Stomach (tissue), 9 donors: Measurements from ENCODE around the gene EHD3. TPM values are rescaled to one million over a fixed set of nuclear protein-coding genes. Genes with fewer than 3 reads are reported as not detected.

Experiments used
- DNase-seq, 2 donors: peaks; one replicate each; pipeline versions ENCODE4 v3.0.0 to v3.0.0-alpha.2; 2013 to 2019
- H3K27ac ChIP-seq, 5 donors: fragments of 200-600 bp in 4 of 5; sonication (generic) in 4 of 5; one replicate each; pipeline ENCODE4 v1.5.1; 2013 to 2019; ENCODE audit warnings: mild to moderate bottlenecking in 1 of 5, moderate library complexity in 1 of 5
- H3K27me3 ChIP-seq, 3 donors: fragments of 200-600 bp; sonication (generic); one replicate each; pipeline ENCODE4 v1.5.1; 2017 to 2019; ENCODE audit warnings: mixed run types in 1 of 3
- H3K36me3 ChIP-seq, 4 donors: fragments of 200-600 bp; sonication (generic); 1 replicate in 3 of 4; 2 replicates in 1 of 4; pipeline ENCODE4 v1.5.1; 2016 to 2019
- H3K4me1 ChIP-seq, 4 donors: fragments of 200-600 bp; sonication (generic); one replicate each; pipeline ENCODE4 v1.5.1; 2016 to 2019
- H3K4me3 ChIP-seq, 4 donors: fragments of 200-600 bp; sonication (generic) in 3 of 4; one replicate each; pipeline ENCODE4 v1.5.1; 2016 to 2019; ENCODE audit warnings: mild to moderate bottlenecking in 1 of 4
- H3K9me3 ChIP-seq, 4 donors: fragments of 200-600 bp; sonication (generic); one replicate each; pipeline ENCODE4 v1.5.1; 2016 to 2019
- EP300 ChIP-seq: sonication (generic); formaldehyde crosslinking; IDR thresholded peaks from one replicate; pipeline ENCODE4 v1.6.1; 2017; ENCODE audit warnings: antibody characterized with exemption
- POLR2A ChIP-seq, 4 donors: fragments of 450-650 bp; IDR thresholded peaks; one replicate each; pipeline ENCODE4 v1.6.1; 2016; ENCODE audit warnings: antibody characterized with exemption in 4 of 4, control low read depth in 2 of 4, mild to moderate bottlenecking in 1 of 4, moderate library complexity in 1 of 4
- POLR2AphosphoS5 ChIP-seq, 3 donors: sonication (generic); formaldehyde crosslinking; IDR thresholded peaks; one replicate each; pipeline ENCODE4 v1.6.1; 2016; ENCODE audit warnings: antibody characterized with exemption in 3 of 3
- whole genome bisulfite sequencing, 5 donors: extraction: QIAGEN DNeasy Blood & Tissue Kit in 3 of 5; methylation state at CpG; one replicate each; pipeline versions ENCODE4 v1.1.5 to v1.1.7; 2013 to 2018; 5-methylcytosine and 5-hydroxymethylcytosine counted together
- intact Hi-C: fragments of 100-400 bp; cut with DNase I; formaldehyde crosslinking; loops from one replicate; pipeline ENCODE4 v1.15.1; 2023; ENCODE audit warnings: low total_unique reads
- polyA plus RNA-seq, 3 donors: library from polyadenylated mRNA; stranded (reverse); fragments of 200-250 nt; gene quantifications; one replicate each; pipeline ENCODE4 v1.2.3, GENCODE V29; 2013
- total RNA-seq, 5 donors: library from RNA; depleted of rRNA; stranded (reverse); fragments of >200 nt; gene quantifications; one replicate each; pipeline versions ENCODE4 v1.1.0 to v1.2.3, GENCODE V29; 2014 to 2016
- TF ChIP-seq, protein P1 (sequence below), 7 experiments: fragments of 450-650 bp in 4 of 7; fragments of 200-600 bp in 3 of 7; sonication (generic) in 3 of 7; IDR thresholded peaks; one replicate each; pipeline ENCODE4 v1.5.1; 2016 to 2019; ENCODE audit warnings: antibody characterized with exemption in 7 of 7, control low read depth in 2 of 7, mild to moderate bottlenecking in 1 of 7
- donor health status: healthy with polysubstance abuse.
- donor health status: Bipolar disorder and iron deficiency.
- donor health status: healthy.

The EHD3 gene
- total and polyA plus RNA-seq, 8 donors, result 0.45 to 7.5 (median 3.6) TPM

DNA sequence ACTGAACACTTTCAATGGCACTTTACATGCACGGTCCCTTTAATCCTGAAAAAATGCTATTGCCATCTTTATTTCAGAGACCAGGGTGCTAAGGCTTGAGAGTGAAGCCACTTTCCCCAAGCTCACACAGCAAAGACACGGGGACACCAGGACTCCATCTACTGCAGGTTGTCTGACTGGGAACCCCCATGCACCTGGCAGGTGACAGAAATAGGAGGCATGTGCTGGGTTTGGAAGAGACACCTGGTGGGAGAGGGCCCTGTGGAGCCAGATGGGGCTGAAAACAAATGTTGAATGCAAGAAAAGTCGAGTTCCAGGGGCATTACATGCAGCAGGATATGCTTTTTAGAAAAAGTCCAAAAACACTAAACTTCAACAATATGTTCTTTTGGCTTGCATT lies 5.2 kb upstream of the EHD3 start:
- DNase-seq, result no peak
- WGBS, 5 donors, result 66 to 83% (median 72%) methylated on average over 3 of the region's 3 CpGs
- Histone ChIP-seq H3K4me1 (peaks cover 0 to 8% (median 4%) of the 10 kb centered on the region in 4 donors), H3K9me3 (no peaks in the 10 kb centered on the region), H3K27me3 (peaks cover 0 to 25% (median 0%) of the 10 kb centered on the region in 3 donors), H3K4me3 (no peak overlapping the region), H3K36me3 (no peaks in the 10 kb centered on the region), H3K27ac (no peak overlapping the region)
- intact Hi-C loops, result no loop called here
- TF ChIP-seq POLR2AphosphoS5 (IDR thresholded peaks at IDR 0.05) (no peak), POLR2A (IDR thresholded peaks at IDR 0.05) (no peak), EP300 (no peak)
- TF ChIP-seq, protein P1, sequence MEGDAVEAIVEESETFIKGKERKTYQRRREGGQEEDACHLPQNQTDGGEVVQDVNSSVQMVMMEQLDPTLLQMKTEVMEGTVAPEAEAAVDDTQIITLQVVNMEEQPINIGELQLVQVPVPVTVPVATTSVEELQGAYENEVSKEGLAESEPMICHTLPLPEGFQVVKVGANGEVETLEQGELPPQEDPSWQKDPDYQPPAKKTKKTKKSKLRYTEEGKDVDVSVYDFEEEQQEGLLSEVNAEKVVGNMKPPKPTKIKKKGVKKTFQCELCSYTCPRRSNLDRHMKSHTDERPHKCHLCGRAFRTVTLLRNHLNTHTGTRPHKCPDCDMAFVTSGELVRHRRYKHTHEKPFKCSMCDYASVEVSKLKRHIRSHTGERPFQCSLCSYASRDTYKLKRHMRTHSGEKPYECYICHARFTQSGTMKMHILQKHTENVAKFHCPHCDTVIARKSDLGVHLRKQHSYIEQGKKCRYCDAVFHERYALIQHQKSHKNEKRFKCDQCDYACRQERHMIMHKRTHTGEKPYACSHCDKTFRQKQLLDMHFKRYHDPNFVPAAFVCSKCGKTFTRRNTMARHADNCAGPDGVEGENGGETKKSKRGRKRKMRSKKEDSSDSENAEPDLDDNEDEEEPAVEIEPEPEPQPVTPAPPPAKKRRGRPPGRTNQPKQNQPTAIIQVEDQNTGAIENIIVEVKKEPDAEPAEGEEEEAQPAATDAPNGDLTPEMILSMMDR (IDR thresholded peaks at IDR 0.05), result no peak

DNA sequence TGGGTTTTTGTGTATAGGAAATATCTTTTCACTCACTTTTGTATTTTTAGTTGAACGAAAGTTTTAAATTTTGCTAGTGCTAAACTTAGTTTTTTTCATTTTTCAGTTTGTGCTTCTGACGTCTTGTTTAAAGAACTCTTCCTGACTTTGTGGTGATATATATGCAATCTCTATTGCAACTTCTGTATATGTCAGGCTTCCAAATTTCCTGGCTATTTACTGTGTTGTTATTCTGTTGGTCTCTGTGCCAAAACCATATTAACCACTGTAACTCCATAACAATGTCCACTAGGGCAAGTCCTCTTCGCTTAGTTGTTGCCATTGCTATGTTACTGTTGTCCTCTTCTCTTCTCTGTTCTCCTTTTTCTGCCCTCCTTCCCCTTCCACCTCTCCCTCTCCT lies 3.2 kb upstream of the EHD3 start:
- Histone ChIP-seq H3K9me3 (no peaks in the 10 kb centered on the region), H3K4me1 (peaks cover 5 to 28% (median 20%) of the 10 kb centered on the region in 4 donors), H3K27ac (no peak overlapping the region), H3K4me3 (no peak overlapping the region), H3K27me3 (peaks cover 0 to 25% (median 0%) of the 10 kb centered on the region in 3 donors), H3K36me3 (no peaks in the 10 kb centered on the region)
- TF ChIP-seq POLR2AphosphoS5 (IDR thresholded peaks at IDR 0.05) (no peak), EP300 (no peak), POLR2A (IDR thresholded peaks at IDR 0.05) (no peak)
- TF ChIP-seq, protein P1 (IDR thresholded peaks at IDR 0.05), result no peak
- intact Hi-C loops, result loop anchor here (10.0 kb wide), 1 partner anchor 84 kb away; no protein-coding TSS in a partner anchor
- no peak for DNase-seq
- 52 to 69% (median 64%) methylated on average over 3 of the region's 3 CpGs for WGBS, 5 donors

DNA sequence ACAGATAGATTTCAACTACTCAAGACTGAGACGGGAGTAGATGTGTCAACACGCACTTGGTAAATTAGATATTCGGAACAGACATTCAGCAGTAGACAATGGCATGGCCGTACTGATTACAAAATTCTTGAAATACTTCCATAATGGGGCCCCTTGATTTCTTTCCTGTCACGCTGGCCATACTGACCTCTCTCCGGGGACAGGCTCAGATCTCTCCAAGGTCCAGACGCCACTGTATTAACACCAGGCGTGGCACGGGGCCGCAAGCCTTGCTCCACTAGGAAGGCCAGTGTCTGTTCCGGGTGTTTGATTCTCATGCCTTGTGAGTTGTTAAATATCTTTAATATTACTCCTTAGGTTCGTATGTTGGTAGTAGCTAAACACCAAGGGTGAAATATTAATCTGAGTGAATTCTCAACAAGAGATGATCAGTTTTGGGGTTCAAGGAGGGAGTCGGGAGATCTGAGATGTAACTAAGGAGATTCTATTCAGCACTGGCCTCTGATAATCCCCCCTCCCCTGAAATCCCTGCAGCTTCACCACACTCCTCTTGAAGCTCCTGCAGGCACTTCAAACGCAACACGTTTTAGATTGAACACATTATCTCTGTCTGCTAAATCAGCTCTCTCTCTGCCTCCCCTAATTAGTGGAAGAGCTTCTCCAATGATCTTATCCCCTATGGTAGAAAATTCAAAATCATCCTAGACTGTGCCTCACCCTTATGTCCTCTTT lies 2.2 kb upstream of the EHD3 start:
- TF ChIP-seq POLR2AphosphoS5 (IDR thresholded peaks at IDR 0.05) (no peak), POLR2A (IDR thresholded peaks at IDR 0.05) (no peak), EP300 (no peak)
- TF ChIP-seq, protein P1 (IDR thresholded peaks at IDR 0.05), result no peak
- DNase-seq, result no peak
- 64 to 69% (median 65%) methylated on average over 15 of the region's 15 CpGs for WGBS, 5 donors
- Histone ChIP-seq H3K4me3 (no peak overlapping the region), H3K27me3 (peaks cover 0 to 22% (median 0%) of the 10 kb centered on the region in 3 donors), H3K36me3 (no peaks in the 10 kb centered on the region), H3K27ac (no peak overlapping the region), H3K4me1 (peaks cover 5 to 28% (median 21%) of the 10 kb centered on the region in 4 donors), H3K9me3 (no peaks in the 10 kb centered on the region)
- intact Hi-C loops, result loop anchor here (10.0 kb wide), 1 partner anchor 83 kb away; no protein-coding TSS in a partner anchor

DNA sequence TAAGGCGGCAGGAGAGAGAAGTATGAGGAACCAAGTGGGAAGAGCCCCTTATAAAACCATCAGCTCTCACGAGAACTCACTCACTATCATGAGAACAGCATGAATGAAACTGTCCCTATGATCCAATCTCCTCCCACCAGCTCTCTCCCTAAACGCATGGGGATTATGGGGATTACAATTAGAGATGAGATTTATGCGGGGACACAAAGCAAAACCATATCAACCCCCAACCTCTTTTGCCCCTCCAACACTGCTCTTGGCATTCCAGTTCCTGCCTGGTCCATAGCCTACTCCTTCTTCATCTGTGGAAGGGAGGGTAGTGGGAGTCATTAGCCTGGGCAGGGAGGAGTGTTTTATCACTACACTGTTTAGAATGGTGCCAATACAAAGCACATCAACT lies 1.4 kb upstream of the EHD3 start:
- intact Hi-C loops, result loop anchor here (10.0 kb wide), 1 partner anchor 82 kb away; no protein-coding TSS in a partner anchor
- Histone ChIP-seq H3K4me1 (peaks cover 5 to 28% (median 21%) of the 10 kb centered on the region in 4 donors), H3K27me3 (peaks cover 0 to 13% (median 0%) of the 10 kb centered on the region in 3 donors), H3K9me3 (no peaks in the 10 kb centered on the region), H3K27ac (no peak overlapping the region), H3K4me3 (no peak overlapping the region), H3K36me3 (no peaks in the 10 kb centered on the region)
- 70 to 83% (median 78%) methylated on average over 4 of the region's 4 CpGs for WGBS, 5 donors
- no peak for DNase-seq
- TF ChIP-seq POLR2A (IDR thresholded peaks at IDR 0.05) (no peak), EP300 (no peak), POLR2AphosphoS5 (IDR thresholded peaks at IDR 0.05) (no peak)
- TF ChIP-seq, protein P1 (IDR thresholded peaks at IDR 0.05), result no peak
